ENCODE results near the gene ITGA5.
A peak's percentile ranks its signal among the peaks of the same experiment; 100 is the strongest.

The ITGA5 gene

GRCh38 chr12:54368709-54369596, 50.1 kb downstream of the ITGA5 start:
- Histone ChIP-seq H3K27ac (ENCODE audit: low read length) (peak overlapping the region; percentile 33; the same call in 1 of the 2 replicates), H3K4me3 (ENCODE audit: low read depth in 1 of 2, low read length in 2 of 2) (peak overlapping the region in 1 of 2 experiments; percentile 42; a peak in 2 of 4 replicates)
- ATAC-seq (ENCODE audit: insufficient read depth, low read depth), result peak; percentile 99

GRCh38 chr12:54368025-54368708, 50.9 kb downstream of the ITGA5 start:
- peak; percentile 39; the same call in 2 of the 3 replicates for ATAC-seq (ENCODE audit: insufficient read depth, low read depth)
- no peaks in the 10 kb centered on the region for H3K27me3 ChIP-seq (ENCODE audit: insufficient read depth, low read length, poor library complexity)
- peak overlapping the region; percentile 76 for H2AFZ ChIP-seq (ENCODE audit: low read depth, low read length)
- H3K36me3 ChIP-seq (ENCODE audit: insufficient read depth, low read length), result no peaks in the 10 kb centered on the region
- no peaks in the 10 kb centered on the region for H3K79me2 ChIP-seq (ENCODE audit: insufficient read depth, low read length)
- peak overlapping the region; percentile 45 for H3K9ac ChIP-seq (ENCODE audit: low read depth, low read length)
- peak overlapping the region in 1 of 2 experiments; percentile 42; a peak in 2 of 4 replicates for H3K4me3 ChIP-seq (ENCODE audit: low read depth in 1 of 2, low read length in 2 of 2)
- TF ChIP-seq CTCF (IDR thresholded peaks at IDR 0.05; ENCODE audit: borderline replicate concordance, extremely low read depth, low read length, poor library complexity, severe bottlenecking) (no peak), EZH2 (IDR thresholded peaks at IDR 0.05; ENCODE audit: borderline replicate concordance, low read depth, low read length, severe bottlenecking) (no peak)
- H3K9me3 ChIP-seq (ENCODE audit: insufficient read depth, low read length, severe bottlenecking), result no peaks in the 10 kb centered on the region
- no peaks in the 10 kb centered on the region for H4K20me1 ChIP-seq (ENCODE audit: insufficient read depth, low read length)
- peak overlapping the region; percentile 33; the same call in 1 of the 2 replicates for H3K27ac ChIP-seq (ENCODE audit: low read length)
- H3K4me1 ChIP-seq (ENCODE audit: insufficient read depth, low read length), result peaks cover 19% of the 10 kb centered on the region
- H3K4me2 ChIP-seq (ENCODE audit: insufficient read depth, low read length), result peak overlapping the region; percentile 61
- no peak for DNase-seq

More at GRCh38 chr12:54368709-54369596, 50.1 kb downstream of the ITGA5 start:
- peak; percentile 91 for DNase-seq
- H4K20me1 ChIP-seq (ENCODE audit: insufficient read depth, low read length), result no peaks in the 10 kb centered on the region
- peak; percentile 96 for TF ChIP-seq CTCF (IDR thresholded peaks at IDR 0.05; ENCODE audit: borderline replicate concordance, extremely low read depth, low read length, poor library complexity, severe bottlenecking)
- no peak for TF ChIP-seq EZH2 (IDR thresholded peaks at IDR 0.05; ENCODE audit: borderline replicate concordance, low read depth, low read length, severe bottlenecking)
- H3K4me1 ChIP-seq (ENCODE audit: insufficient read depth, low read length), result peaks cover 19% of the 10 kb centered on the region
- peak overlapping the region; percentile 61 for H3K4me2 ChIP-seq (ENCODE audit: insufficient read depth, low read length)
- peak overlapping the region; percentile 45 for H3K9ac ChIP-seq (ENCODE audit: low read depth, low read length)
- peak overlapping the region; percentile 76 for H2AFZ ChIP-seq (ENCODE audit: low read depth, low read length)
- H3K9me3 ChIP-seq (ENCODE audit: insufficient read depth, low read length, severe bottlenecking), result no peaks in the 10 kb centered on the region
- no peaks in the 10 kb centered on the region for H3K79me2 ChIP-seq (ENCODE audit: insufficient read depth, low read length)
- H3K27me3 ChIP-seq (ENCODE audit: insufficient read depth, low read length, poor library complexity), result no peaks in the 10 kb centered on the region
- H3K36me3 ChIP-seq (ENCODE audit: insufficient read depth, low read length), result no peaks in the 10 kb centered on the region

GRCh38 chr12:54364413-54364812, 54.7 kb downstream of the ITGA5 start, which contains the start of gene GPR84:
GPR84 (minus strand) TSS chr12:54364486; CDS start chr12:54363851, 635 bp downstream.
- Histone ChIP-seq H3K27ac (ENCODE audit: low read length) (no peak within 1 kb of the TSS), H3K27me3 (ENCODE audit: insufficient read depth, low read length, poor library complexity) (no peaks in the 10 kb centered on the region), H3K4me1 (ENCODE audit: insufficient read depth, low read length) (peaks cover 20% of the 10 kb centered on the region), H3K4me2 (ENCODE audit: insufficient read depth, low read length) (no peak within 1 kb of the TSS), H4K20me1 (ENCODE audit: insufficient read depth, low read length) (no peaks in the 10 kb centered on the region), H3K9ac (ENCODE audit: low read depth, low read length) (no peak within 1 kb of the TSS), H3K4me3 (ENCODE audit: low read depth in 1 of 2, low read length in 2 of 2) (no peak within 1 kb of the TSS), H3K79me2 (ENCODE audit: insufficient read depth, low read length) (no peaks in the 10 kb centered on the region), H2AFZ (ENCODE audit: low read depth, low read length) (no peak within 1 kb of the TSS), H3K9me3 (ENCODE audit: insufficient read depth, low read length, severe bottlenecking) (no peaks in the 10 kb centered on the region), H3K36me3 (ENCODE audit: insufficient read depth, low read length) (no peaks in the 10 kb centered on the region)
- no peak for DNase-seq
- no peak for TF ChIP-seq CTCF (IDR thresholded peaks at IDR 0.05; ENCODE audit: borderline replicate concordance, extremely low read depth, low read length, poor library complexity, severe bottlenecking)
- no peak for TF ChIP-seq EZH2 (IDR thresholded peaks at IDR 0.05; ENCODE audit: borderline replicate concordance, low read depth, low read length, severe bottlenecking)
- ATAC-seq (ENCODE audit: insufficient read depth, low read depth), result no peak
